SU-DHL-6 (cell line): ENCODE measurements around the gene SIGLEC8.

Experiments
- CTCF ChIP-seq: fragments of 200-600 bp; sonication (generic); IDR thresholded peaks from one replicate; pipeline ENCODE4 v1.5.1; 2017; ENCODE audit warnings: antibody characterized with exemption, mild to moderate bottlenecking, low read length, moderate library complexity; ENCODE audit not compliant: insufficient read depth, poor library complexity, severe bottlenecking
- EZH2phosphoT487 ChIP-seq: fragments of 200-600 bp; sonication (generic), shearing (Covaris generic); conservative IDR thresholded peaks from 2 replicates; pipeline ENCODE4 v1.6.1; 2018; ENCODE audit warnings: mild to moderate bottlenecking, antibody characterized with exemption, low read length, moderate library complexity, mixed read lengths

- TF ChIP-seq CTCF, result no peak
- TF ChIP-seq EZH2phosphoT487, result no peak
Measured at GRCh38 chr19:51458899-51459505, 748 bp upstream of the SIGLEC8 start.
